H1 (cell line): ENCODE measurements around the gene RESP18. TPM values are rescaled to one million over a fixed set of nuclear protein-coding genes. Genes with fewer than 3 reads are reported as not detected.

Experiments
- CTCF ChIA-PET: fragments of 300-600 bp; sonication (Branson Sonifier 250); formaldehyde crosslinking; loops from one replicate; lab custom pipeline; 2021; ENCODE audit not compliant: partially characterized antibody; lab: Charles Lee
- POLR2A ChIA-PET: fragments of 300-600 bp; sonication (Branson Sonifier 250); formaldehyde crosslinking; loops from one replicate; lab custom pipeline; 2021; ENCODE audit warnings: inconsistent platforms; ENCODE audit not compliant: partially characterized antibody; lab: Charles Lee
- DNase-seq, 2 experiments: peaks; one replicate each; pipeline versions ENCODE4 v3.0.0 to v3.0.0-alpha.2; 2010 to 2022; ENCODE audit warnings: low spot score in 2 of 2, low read depth in 1 of 2, mixed read lengths in 1 of 2
- FAIRE-seq: peaks from 2 replicates; lab custom pipeline; 2011; peaks lifted over from hg19 to GRCh38; lab: Jason Lieb, UNC
- H2AFZ ChIP-seq: 2 replicates; pipeline ENCODE4 v1.8.1; 2012; ENCODE audit warnings: low read length, inconsistent platforms
- H2AK5ac ChIP-seq: 2 replicates; pipeline ENCODE4 v1.6.1; 2013; ENCODE audit warnings: low read depth, low read length
- H2BK120ac ChIP-seq: replicated peaks from 2 replicates; pipeline ENCODE3; 2013; ENCODE audit warnings: low read depth, low read length, inconsistent platforms
- H2BK12ac ChIP-seq: 2 replicates; pipeline ENCODE4 v1.6.1; 2013; ENCODE audit warnings: low read depth, low read length
- H2BK15ac ChIP-seq: 2 replicates; pipeline ENCODE4 v1.6.1; 2013; ENCODE audit warnings: low read length
- H2BK20ac ChIP-seq: 2 replicates; pipeline ENCODE4 v1.6.1; 2013; ENCODE audit warnings: low read length
- H2BK5ac ChIP-seq: 2 replicates; pipeline ENCODE4 v1.6.1; 2013; ENCODE audit warnings: low read depth, low read length
- H3K14ac ChIP-seq: 2 replicates; pipeline ENCODE4 v1.6.1; 2013; ENCODE audit warnings: inconsistent platforms; ENCODE audit not compliant: insufficient read length
- H3K18ac ChIP-seq: 2 replicates; pipeline ENCODE4 v1.6.1; 2013; ENCODE audit warnings: low read length; ENCODE audit errors: extremely low read depth
- H3K23ac ChIP-seq: 2 replicates; pipeline ENCODE4 v1.6.1; 2013; ENCODE audit warnings: inconsistent platforms; ENCODE audit not compliant: insufficient read length
- H3K23me2 ChIP-seq: 2 replicates; pipeline ENCODE4 v1.6.1; 2013; ENCODE audit warnings: low read depth, low read length
- H3K27ac ChIP-seq: 2 replicates; pipeline ENCODE4 v1.6.1; 2011; ENCODE audit warnings: low read depth, low read length, inconsistent platforms
- H3K27me3 ChIP-seq, 4 experiments: replicated peaks in 1 of 4; 1 replicate in 1 of 4; 2 replicates in 3 of 4; pipeline versions ENCODE4 v1.6.1 to v1.8.1; 2011 to 2013; ENCODE audit warnings: low read length in 3 of 4, mild to moderate bottlenecking in 3 of 4, inconsistent platforms in 2 of 4, mixed read lengths in 2 of 4, moderate library complexity in 1 of 4; ENCODE audit not compliant: control insufficient read depth in 3 of 4, insufficient read depth in 3 of 4; ENCODE audit errors: extremely low read depth in 1 of 4
- H3K36me3 ChIP-seq, 4 experiments: 2 replicates each; pipeline versions ENCODE4 v1.6.1 to v1.8.1; 2011 to 2013; ENCODE audit warnings: mild to moderate bottlenecking in 4 of 4, low read length in 3 of 4, moderate library complexity in 2 of 4, control low read depth in 1 of 4, inconsistent platforms in 1 of 4; ENCODE audit not compliant: insufficient read depth in 4 of 4, control insufficient read depth in 2 of 4
- H3K4ac ChIP-seq: replicated peaks from 2 replicates; pipeline ENCODE3; 2013; ENCODE audit warnings: low read length, low read depth, mixed read lengths, inconsistent platforms; ENCODE audit not compliant: insufficient read length
- H3K4me1 ChIP-seq, 4 experiments: replicated peaks in 1 of 4; 1 replicate in 1 of 4; 2 replicates in 3 of 4; pipeline versions ENCODE4 v1.6.1 to v1.8.1; 2011 to 2013; ENCODE audit warnings: low read length in 3 of 4, inconsistent platforms in 2 of 4, mixed read lengths in 1 of 4; ENCODE audit not compliant: insufficient read depth in 4 of 4, control insufficient read depth in 3 of 4
- H3K4me2 ChIP-seq, 2 experiments: 2 replicates each; pipeline versions ENCODE4 v1.6.1 to v1.8.1; 2011 to 2013; ENCODE audit warnings: low read depth in 2 of 2, low read length in 2 of 2, control low read depth in 1 of 2, inconsistent platforms in 1 of 2, mild to moderate bottlenecking in 1 of 2; ENCODE audit not compliant: insufficient read depth in 1 of 2
- H3K4me3 ChIP-seq, 4 experiments: fragments of 200-600, 300-600 bp in 1 of 4; sonication (generic), shearing (Covaris generic), sonication (Bioruptor Twin) in 1 of 4; 2 replicates each; pipeline versions ENCODE4 v1.5.1 to v1.8.1; 2011 to 2016; ENCODE audit warnings: low read length in 4 of 4, low read depth in 3 of 4, control low read depth in 2 of 4, inconsistent platforms in 2 of 4, mild to moderate bottlenecking in 2 of 4, mixed read lengths in 1 of 4, moderate library complexity in 1 of 4; ENCODE audit not compliant: insufficient read depth in 2 of 4; ENCODE audit errors: extremely low read depth in 1 of 4
- H3K56ac ChIP-seq: replicated peaks from 2 replicates; pipeline ENCODE3; 2013; ENCODE audit warnings: low read depth, mild to moderate bottlenecking, mixed read lengths, low read length, inconsistent platforms; ENCODE audit not compliant: insufficient read length
- H3K79me1 ChIP-seq: 2 replicates; pipeline ENCODE4 v1.6.1; 2013; ENCODE audit warnings: low read depth, low read length, control low read depth
- H3K79me2 ChIP-seq, 2 experiments: 2 replicates each; pipeline versions ENCODE4 v1.6.1 to v1.8.1; 2012 to 2013; ENCODE audit warnings: low read length in 2 of 2, mild to moderate bottlenecking in 2 of 2, inconsistent platforms in 1 of 2; ENCODE audit not compliant: insufficient read depth in 2 of 2, control insufficient read depth in 1 of 2
- H3K9ac ChIP-seq, 4 experiments: replicated peaks in 1 of 4; 1 replicate in 1 of 4; 2 replicates in 3 of 4; pipeline versions ENCODE4 v1.6.1 to v1.8.1; 2011 to 2013; ENCODE audit warnings: low read depth in 3 of 4, low read length in 3 of 4, control low read depth in 2 of 4, mild to moderate bottlenecking in 2 of 4, moderate library complexity in 2 of 4, inconsistent platforms in 1 of 4; ENCODE audit errors: extremely low read depth in 1 of 4
- H3K9me3 ChIP-seq, 2 experiments: 2 replicates each; pipeline versions ENCODE4 v1.6.1 to v1.8.1; 2012 to 2013; ENCODE audit warnings: mild to moderate bottlenecking in 2 of 2, moderate library complexity in 2 of 2, control low read depth in 1 of 2, inconsistent platforms in 1 of 2, low read depth in 1 of 2, low read length in 1 of 2, mixed read lengths in 1 of 2; ENCODE audit not compliant: insufficient read depth in 2 of 2
- H4K20me1 ChIP-seq, 2 experiments: replicated peaks in 1 of 2; 2 replicates each; pipeline versions ENCODE3 to v1.8.1; 2011 to 2013; ENCODE audit warnings: inconsistent platforms in 2 of 2, low read length in 2 of 2, mild to moderate bottlenecking in 1 of 2; ENCODE audit not compliant: insufficient read depth in 2 of 2, control insufficient read depth in 1 of 2
- H4K5ac ChIP-seq: 2 replicates; pipeline ENCODE4 v1.6.1; 2013; ENCODE audit warnings: low read length, low read depth, mixed read lengths, inconsistent platforms; ENCODE audit not compliant: insufficient read length
- H4K8ac ChIP-seq: 2 replicates; pipeline ENCODE4 v1.8.0; 2013; ENCODE audit warnings: mild to moderate bottlenecking, moderate library complexity, low read length, inconsistent platforms; ENCODE audit not compliant: insufficient read depth; ENCODE audit errors: extremely low read depth
- H4K91ac ChIP-seq: replicated peaks from 2 replicates; pipeline ENCODE3; 2013; ENCODE audit warnings: low read length, mixed read lengths, inconsistent platforms; ENCODE audit not compliant: insufficient read length
- ASH2L ChIP-seq: fragments of 200-600, 300-600 bp; sonication (generic); IDR thresholded peaks from one replicate; pipeline ENCODE4 v1.7.1; 2017; ENCODE audit warnings: low read length
- BACH1 ChIP-seq: IDR thresholded peaks from 2 replicates; pipeline ENCODE4 v1.6.1; 2012; ENCODE audit warnings: low read length, improper control_type of control experiment
- BRCA1 ChIP-seq: IDR thresholded peaks from 2 replicates; pipeline ENCODE4 v1.6.1; 2012; ENCODE audit warnings: low read depth, low read length, improper control_type of control experiment
- CBX8 ChIP-seq: fragments of 300-800, 300-1000 bp; sonication (generic); IDR thresholded peaks from 2 replicates; pipeline ENCODE4 v1.7.1; 2016; ENCODE audit warnings: low read depth, low read length, borderline replicate concordance
- EGR1 ChIP-seq: IDR thresholded peaks from 2 replicates; pipeline ENCODE4 v1.6.1; 2011; ENCODE audit warnings: low read depth, low read length, borderline replicate concordance
- PHF8 ChIP-seq: fragments of 200-600 bp; sonication (generic); conservative IDR thresholded peaks from 2 replicates; pipeline ENCODE4 v1.7.1; 2012; ENCODE audit warnings: low read depth, mild to moderate bottlenecking, inconsistent platforms, low read length, moderate library complexity
- SIX5 ChIP-seq: IDR thresholded peaks from 2 replicates; pipeline ENCODE4 v1.6.1; 2011; ENCODE audit warnings: mild to moderate bottlenecking, low read depth, low read length
- SP2 ChIP-seq: IDR thresholded peaks from 2 replicates; pipeline ENCODE4 v1.6.1; 2012; ENCODE audit warnings: mild to moderate bottlenecking, low read length, inconsistent platforms
- SUZ12 ChIP-seq: fragments of 200-600 bp; sonication (generic); IDR thresholded peaks from 2 replicates; pipeline ENCODE4 v1.6.1; 2012; ENCODE audit warnings: mild to moderate bottlenecking, inconsistent platforms, low read length, moderate library complexity, mixed read lengths
- TAF7 ChIP-seq: optimal IDR thresholded peaks from 2 replicates; pipeline ENCODE3; 2011; ENCODE audit warnings: low read depth, mild to moderate bottlenecking, inconsistent platforms, low read length, moderate library complexity, borderline replicate concordance
- WGBS, 2 experiments: shearing (Covaris generic) in 1 of 2; methylation state at CpG; one replicate each; pipeline versions ENCODE4 v1.1.6 to v1.1.7; 2013 to 2015; ENCODE audit warnings: low lambda C conversion rate in 2 of 2, mixed read lengths in 2 of 2, inconsistent platforms in 1 of 2, low coverage in 1 of 2, missing lambda C conversion rate in 1 of 2; ENCODE audit not compliant: insufficient replicate concordance in 2 of 2, insufficient coverage in 1 of 2, insufficient read length in 1 of 2; ENCODE audit errors: extremely low coverage in 1 of 2, missing lambda C conversion rate in 1 of 2; 5-methylcytosine and 5-hydroxymethylcytosine counted together
- polyA plus RNA-seq, 7 experiments: library from polyadenylated mRNA; depleted of rRNA in 3 of 7; stranded (reverse) in 5 of 7; unstranded in 2 of 7; fragments of >200 nt in 5 of 7; fragments of 200-250 nt in 2 of 7; gene quantifications; 1 replicate in 5 of 7; 2 replicates in 1 of 7; 4 replicates in 1 of 7; pipeline versions ENCODE4 v1.2.1 to v1.2.3, GENCODE V29; 2011 to 2013; ENCODE audit warnings: missing spikeins in 2 of 7, mixed read lengths in 2 of 7
- total RNA-seq: library from RNA; stranded (reverse); fragmentation: NEBNext Ultra II Directional; extraction: Animal tissue kit (Norgen Biotek cat#: 25700); gene quantifications from 2 replicates; pipeline ENCODE4 v1.2.1, GENCODE V29; 2021
- TF ChIP-seq, protein P1 (sequence below): IDR thresholded peaks from 2 replicates; pipeline ENCODE4 v1.6.1; 2011; ENCODE audit warnings: low read depth, mild to moderate bottlenecking, low read length; ENCODE audit not compliant: insufficient read depth
- TF ChIP-seq, protein P2 (sequence below): IDR thresholded peaks from 2 replicates; pipeline ENCODE4 v1.6.1; 2012; ENCODE audit warnings: inconsistent platforms

Gene RESP18
- total and polyA plus RNA-seq, 2 of the 8 experiments (the other 6 are each of a cell fraction or from before 2014, with no cell fraction given) = not detected

DNA sequence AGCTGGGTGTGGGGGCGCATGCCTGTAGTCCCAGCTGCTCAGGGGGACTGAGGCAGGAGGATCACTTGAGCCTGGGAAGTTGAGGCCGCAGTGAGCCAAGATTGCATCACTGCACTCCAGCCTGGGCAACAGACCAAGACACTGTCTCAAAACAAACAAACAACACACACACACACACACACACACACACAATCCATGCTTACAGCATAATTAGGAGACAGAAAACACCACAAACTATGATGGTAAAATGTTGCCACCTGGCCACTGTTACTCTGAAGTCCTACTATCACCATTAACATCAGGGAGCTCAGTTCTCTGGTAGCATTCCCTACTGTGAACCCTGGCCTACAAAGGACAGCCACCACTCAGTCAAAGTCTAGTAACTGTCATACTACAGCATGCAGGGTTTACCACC is 36.9 kb upstream of the RESP18 start:
- Histone ChIP-seq H2BK15ac (no peak overlapping the region), H3K14ac (no peak overlapping the region), H4K8ac (no peak overlapping the region), H2BK120ac (no peak overlapping the region), H3K4ac (no peak overlapping the region), H3K4me3 (no peak overlapping the region), H3K4me2 (no peak overlapping the region), H2BK12ac (no peak overlapping the region), H3K79me1 (no peaks in the 10 kb centered on the region), H3K18ac (no peak overlapping the region), H3K9me3 (no peaks in the 10 kb centered on the region), H3K36me3 (peaks cover 0 to 10% (median 3%) of the 10 kb centered on the region in 4 experiments; a peak in 3 of 8 replicates), H2BK20ac (no peak overlapping the region), H2AK5ac (no peak overlapping the region), H3K23me2 (no peaks in the 10 kb centered on the region), H3K56ac (no peak overlapping the region), H3K9ac (no peak overlapping the region), H2BK5ac (no peak overlapping the region), H3K27me3 (no peaks in the 10 kb centered on the region; a peak in 1 of 7 replicates), H4K5ac (no peak overlapping the region), H3K23ac (no peak overlapping the region), H2AFZ (no peak overlapping the region), H3K4me1 (no peaks in the 10 kb centered on the region), H4K91ac (no peak overlapping the region), H3K27ac (no peak overlapping the region), H3K79me2 (no peaks in the 10 kb centered on the region), H4K20me1 (no peaks in the 10 kb centered on the region)
- ChIA-PET POLR2A (interaction anchor here (0.6 to 0.9 kb wide), 2 partner anchors 11 to 18 kb away, joined by 3 read pairs; no protein-coding TSS in a partner anchor), CTCF (interaction anchor here (0.6 to 7.1 kb wide), 7 partner anchors 10 to 327 kb away, joined by 3 to 44 read pairs (median 3); no protein-coding TSS in a partner anchor)
- no peak for TF ChIP-seq PHF8
- TF ChIP-seq SIX5 = no peak
- TF ChIP-seq, protein P1, sequence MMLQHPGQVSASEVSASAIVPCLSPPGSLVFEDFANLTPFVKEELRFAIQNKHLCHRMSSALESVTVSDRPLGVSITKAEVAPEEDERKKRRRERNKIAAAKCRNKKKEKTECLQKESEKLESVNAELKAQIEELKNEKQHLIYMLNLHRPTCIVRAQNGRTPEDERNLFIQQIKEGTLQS = no peak
- no peak for TF ChIP-seq EGR1
- no peak for TF ChIP-seq BRCA1
- TF ChIP-seq ASH2L = no peak
- no peak for TF ChIP-seq TAF7
- TF ChIP-seq CBX8 = no peak
- no peak for TF ChIP-seq SUZ12
- TF ChIP-seq, protein P2, sequence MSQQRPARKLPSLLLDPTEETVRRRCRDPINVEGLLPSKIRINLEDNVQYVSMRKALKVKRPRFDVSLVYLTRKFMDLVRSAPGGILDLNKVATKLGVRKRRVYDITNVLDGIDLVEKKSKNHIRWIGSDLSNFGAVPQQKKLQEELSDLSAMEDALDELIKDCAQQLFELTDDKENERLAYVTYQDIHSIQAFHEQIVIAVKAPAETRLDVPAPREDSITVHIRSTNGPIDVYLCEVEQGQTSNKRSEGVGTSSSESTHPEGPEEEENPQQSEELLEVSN = no peak
- TF ChIP-seq BACH1 = no peak
- TF ChIP-seq SP2 = no peak
- WGBS, 2 experiments = 45% methylated on average over 2 of the region's 2 CpGs; no CpG with 5 or more reads in 1 of the 2 experiments
- no peak for DNase-seq
- no peak for FAIRE-seq
